NCI-H2196 treated with DMSO at 0.1 percent for 48 hours (cell line): ENCODE measurements around the gene FOS.
"Not testable (repeated sequence)": the region's sequence is repeated elsewhere in the genome, so short reads cannot be mapped to it uniquely, and the experiment has no call there.

Experiments used
- DNase-seq: peaks from one replicate; lab custom pipeline; 2025; ENCODE audit not compliant: unreplicated experiment; lab: John Stamatoyannopoulos, UW

FOS gene

GRCh38 chr14:75293920-75294648, 15.5 kb downstream of the FOS start:
- peak; percentile 97 for DNase-seq

DNA sequence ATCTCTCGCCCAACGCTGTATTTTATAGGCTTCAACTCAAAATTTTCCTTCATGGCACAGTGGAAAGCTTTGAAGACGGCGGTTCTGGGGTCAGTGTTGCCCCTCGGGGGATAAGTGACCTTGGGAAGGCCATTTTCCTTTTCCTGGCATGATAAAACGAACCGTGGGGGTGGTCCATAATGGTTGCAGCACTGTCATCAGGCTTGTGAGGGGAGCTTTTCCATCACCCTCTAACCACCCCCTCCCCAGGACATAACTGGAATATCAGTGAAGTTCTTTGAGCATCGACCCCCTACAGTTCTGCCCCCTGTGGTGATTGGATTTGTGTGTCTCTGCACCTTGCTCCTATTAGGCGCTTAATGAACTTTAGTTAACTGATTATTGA, 16.0 kb downstream of the FOS start:
- DNase-seq: no peak

- peak; percentile 15 for DNase-seq
Observed at GRCh38 chr14:75295061-75295461, 16.4 kb downstream of the FOS start.

DNA sequence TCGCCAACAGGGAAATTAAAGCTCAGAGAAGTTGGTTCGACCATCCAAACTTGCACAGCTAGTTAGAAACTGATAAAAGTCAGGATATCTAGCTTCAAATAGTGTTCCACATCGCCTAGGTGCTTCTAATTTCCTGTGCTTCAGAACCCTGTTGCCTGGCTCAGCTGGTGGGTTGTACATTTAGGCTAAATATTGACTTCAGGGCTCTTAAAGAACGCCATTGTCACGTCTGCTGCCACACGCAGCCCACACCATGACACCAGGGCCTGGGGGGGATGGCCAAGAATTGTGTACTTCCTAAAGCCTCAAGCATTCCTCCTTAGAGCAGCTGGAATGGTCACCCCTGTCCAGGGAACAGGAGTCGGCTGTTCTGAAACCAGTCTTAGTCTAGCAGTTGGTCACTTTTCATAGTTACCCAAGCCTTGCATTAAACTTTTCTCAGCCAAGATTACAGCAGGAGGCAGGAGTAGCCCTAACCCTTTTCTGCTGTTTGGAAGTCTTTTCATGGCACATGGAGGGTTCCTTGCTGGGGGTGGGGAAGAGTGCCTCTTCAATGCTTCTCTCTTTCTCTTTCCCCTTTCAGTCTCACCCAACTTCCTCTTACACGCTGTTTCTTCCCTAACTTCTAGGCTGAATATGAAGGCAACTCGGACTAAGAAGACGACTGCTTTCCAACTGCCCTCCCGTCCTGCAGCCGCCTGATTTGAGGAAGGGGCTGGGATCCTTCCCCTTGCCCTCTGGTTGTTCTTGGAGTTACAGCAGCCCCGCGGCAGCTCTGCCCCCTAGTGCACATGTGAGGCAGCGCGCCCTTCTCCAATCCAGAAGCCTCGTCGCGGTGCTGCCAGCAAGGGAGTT, 17.1 kb downstream of the FOS start:
- peak; percentile 54 for DNase-seq

DNA sequence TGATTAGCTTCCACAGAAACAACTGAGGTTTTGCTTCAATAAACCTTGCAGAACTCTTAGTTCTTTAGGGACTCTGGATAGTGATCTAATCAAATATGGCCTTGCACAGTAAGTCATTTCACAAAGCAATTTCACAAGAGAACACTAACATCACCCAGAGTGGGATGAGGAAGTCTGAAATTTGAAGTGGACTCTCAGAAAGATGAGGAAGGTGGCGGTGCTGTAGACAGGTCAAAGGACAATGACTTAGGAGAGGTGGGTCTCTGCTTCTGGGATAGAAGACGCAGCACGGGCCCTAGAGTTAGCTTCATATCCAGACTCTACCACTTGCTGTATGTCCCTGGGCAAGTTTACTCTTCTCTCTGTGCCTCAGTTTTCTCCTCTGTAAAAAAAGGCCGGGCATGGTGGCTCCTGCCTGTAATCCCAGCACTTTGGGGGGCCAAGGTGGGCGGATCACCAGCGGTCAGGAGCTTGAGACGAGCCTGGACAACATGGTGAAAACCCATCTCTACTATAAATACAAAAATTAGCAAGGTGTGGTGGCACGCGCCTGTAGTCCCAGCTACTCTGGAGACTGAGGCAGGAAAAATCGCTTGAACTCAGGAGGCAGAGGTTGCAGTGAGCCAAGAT, 18.9 kb downstream of the FOS start:
- DNase-seq: no peak

DNA sequence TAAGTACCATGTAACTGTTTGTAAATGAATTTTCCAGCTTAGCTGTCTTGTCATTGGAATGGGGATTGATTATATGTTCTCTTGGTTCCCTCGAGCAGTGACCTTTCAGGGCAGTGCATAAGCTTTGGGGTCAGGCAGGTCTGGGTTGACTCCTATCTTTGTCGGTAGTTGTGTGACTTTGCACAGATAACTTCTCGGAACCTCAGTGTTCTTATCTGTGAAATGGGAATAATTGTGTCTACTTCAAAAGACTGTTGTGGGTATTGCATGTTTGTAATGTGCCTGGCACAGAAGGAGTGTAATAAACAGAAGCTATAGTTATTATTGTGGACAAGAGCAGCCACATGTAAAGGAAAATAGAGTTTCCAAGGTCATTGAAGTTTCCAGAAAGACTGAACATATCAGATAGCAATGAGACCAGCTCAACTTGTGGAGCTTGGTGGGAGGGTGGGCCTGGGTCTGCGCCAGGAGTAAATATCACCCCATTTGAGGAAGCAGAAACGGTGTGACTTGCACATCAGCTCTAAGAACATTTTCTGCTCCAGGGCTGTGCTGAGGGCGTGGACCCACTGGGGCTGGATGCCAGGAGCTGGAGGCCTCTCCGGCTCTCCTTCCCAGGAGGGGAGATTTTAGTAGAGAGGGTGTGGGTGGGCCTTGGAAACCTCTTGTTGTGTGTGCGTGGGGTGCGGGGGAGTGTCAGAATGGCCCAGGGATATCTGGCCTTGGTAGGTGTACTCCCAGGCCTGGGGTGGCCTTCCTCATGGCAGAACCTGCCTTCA, 19.7 kb downstream of the FOS start:
- DNase-seq: no peak

- no peak for DNase-seq
Observed at GRCh38 chr14:75299059-75299458, 20.4 kb downstream of the FOS start.

DNA sequence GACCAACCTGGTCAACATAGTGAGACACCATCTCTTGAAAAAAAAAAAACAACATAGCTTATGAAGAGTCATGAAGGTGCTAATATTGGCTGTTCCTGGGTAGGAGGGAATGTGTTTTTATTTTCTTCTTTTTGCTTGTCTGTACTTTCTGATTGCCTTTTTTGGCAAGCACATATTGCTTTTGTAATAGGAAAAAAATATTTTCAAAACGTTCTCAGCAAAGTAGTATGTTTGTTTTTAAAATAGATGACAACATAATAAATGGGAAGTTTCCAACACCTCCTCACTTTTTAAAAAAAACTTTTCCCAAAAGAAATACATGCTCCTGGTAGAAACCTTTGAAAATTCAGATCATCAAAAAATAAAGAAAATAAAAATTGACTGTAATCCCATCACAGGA, 20.9 kb downstream of the FOS start:
- DNase-seq: no peak

GRCh38 chr14:75301666-75302325, 23.2 kb downstream of the FOS start:
- no peak for DNase-seq

GRCh38 chr14:75303381-75303789, 24.8 kb downstream of the FOS start:
- peak; percentile 59 for DNase-seq

- not testable (repeated sequence) for DNase-seq
Observed at GRCh38 chr14:75306410-75306809, 27.8 kb downstream of the FOS start.

GRCh38 chr14:75306927-75307699, 28.5 kb downstream of the FOS start:
- DNase-seq: peak; percentile 44

DNA sequence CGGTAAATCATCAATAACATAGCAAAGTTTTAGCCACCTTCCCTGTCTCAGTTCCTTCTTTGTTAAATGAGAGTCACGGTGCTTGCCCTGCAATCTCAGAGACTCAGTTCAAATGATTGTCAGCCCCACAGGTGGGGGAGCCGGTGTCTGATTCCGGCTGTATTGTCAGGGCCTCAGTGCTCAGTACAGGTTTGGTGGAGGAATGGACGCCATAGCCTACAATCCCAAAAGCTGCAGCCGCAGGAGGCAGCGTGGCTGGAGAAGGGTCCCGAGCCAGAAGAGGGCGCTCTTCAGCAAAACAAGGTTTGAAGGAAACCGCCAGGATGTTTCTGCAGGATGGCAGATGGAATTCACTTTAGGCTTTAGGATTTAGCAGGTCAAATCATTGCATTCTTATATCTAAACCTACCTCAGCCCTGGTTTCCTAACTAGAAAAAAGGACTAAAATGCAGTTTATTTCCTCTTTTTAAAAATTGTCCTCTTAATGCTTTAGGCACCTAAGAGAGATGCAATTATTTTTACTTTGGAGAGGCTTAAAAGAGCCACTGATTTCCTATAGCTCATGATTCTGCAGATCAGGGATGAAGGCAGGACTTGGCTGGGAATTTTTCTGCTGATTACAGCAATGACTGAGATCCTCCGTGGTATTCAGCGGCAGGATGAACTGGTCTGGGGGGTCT, 29.2 kb downstream of the FOS start:
- peak; percentile 74 for DNase-seq

GRCh38 chr14:75308991-75309390, 30.4 kb downstream of the FOS start:
- not testable (repeated sequence) for DNase-seq

GRCh38 chr14:75309561-75309960, 30.9 kb downstream of the FOS start:
- DNase-seq: not testable (repeated sequence)

DNA sequence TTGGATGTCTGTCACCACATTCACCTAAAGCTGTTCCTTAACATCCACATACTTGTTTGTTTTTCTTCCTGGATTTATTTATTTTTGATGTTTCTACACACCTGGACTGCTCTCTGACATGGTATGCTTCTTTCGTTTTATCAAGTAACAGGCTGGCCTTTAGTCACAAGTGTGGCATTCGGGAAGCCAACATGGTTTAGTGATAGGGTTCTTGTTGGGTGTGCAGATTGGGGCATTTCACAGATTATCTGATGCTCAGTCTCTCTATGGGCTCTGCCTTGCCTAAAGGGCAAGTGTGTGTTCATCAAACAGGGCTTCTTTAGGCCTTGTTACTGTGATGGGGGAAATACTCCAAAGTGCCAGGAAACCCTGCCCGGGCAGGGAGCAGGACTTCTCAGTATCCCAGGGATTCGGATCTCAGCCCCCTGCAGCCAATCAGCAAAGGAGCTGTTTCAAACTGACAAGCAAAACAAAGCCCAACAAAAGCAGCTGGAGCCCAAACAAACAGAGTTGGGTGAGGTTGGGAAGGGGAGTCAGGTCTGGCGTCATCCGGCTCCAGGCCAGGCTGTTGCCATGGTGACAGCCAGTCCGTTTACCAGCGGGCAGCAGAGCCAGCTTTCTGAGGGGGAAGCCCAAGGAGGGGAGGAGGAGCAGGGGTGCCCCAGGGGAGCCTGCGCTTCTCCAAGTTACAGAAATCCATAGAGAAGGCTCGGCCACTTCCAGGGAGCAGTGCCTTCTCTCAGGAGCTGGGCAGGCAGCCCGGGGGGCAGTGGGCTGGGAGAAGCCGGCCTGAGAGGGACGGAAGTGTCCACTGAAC, 31.9 kb downstream of the FOS start:
- DNase-seq: peak; percentile 74

GRCh38 chr14:75311356-75311755, 32.7 kb downstream of the FOS start:
- DNase-seq: no peak

GRCh38 chr14:75312341-75312740, 33.7 kb downstream of the FOS start:
- no peak for DNase-seq
